ENCODE results near the gene GABRA4. TPM values are rescaled to one million over a fixed set of nuclear protein-coding genes. Genes with fewer than 3 reads are reported as not detected.

GABRA4 gene
- polyA plus RNA-seq, 10 donors: 0.05 to 0.76 (median 0.26) TPM; not detected in 6

- DNase-seq: peak in 2 of 3 donors; percentile 12 to 16
These were observed 61.4 kb downstream of the GABRA4 start for GRCh38 chr4:46931981-46932380.

GRCh38 chr4:46930891-46931290 lies 62.5 kb downstream of the GABRA4 start:
- DNase-seq: no peak

DNA sequence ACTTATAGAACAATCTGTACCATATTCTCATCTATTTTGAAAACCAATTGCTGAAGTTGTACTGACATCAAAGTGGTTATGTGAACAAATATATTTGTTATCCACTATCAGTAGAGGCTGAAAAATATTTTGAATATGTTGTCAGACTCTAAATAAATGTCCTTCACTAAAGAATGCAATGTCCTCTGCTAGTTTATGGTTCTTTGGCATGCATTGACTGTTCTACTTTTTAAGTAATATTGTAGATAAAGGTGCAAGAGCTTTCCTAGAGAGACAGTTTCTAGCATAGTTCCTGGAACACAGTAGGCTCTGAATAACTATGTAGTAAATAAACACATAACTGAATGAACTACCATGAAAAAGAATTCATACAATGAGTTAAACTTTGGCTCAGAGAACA lies 66.2 kb downstream of the GABRA4 start:
- no peak for DNase-seq

DNA sequence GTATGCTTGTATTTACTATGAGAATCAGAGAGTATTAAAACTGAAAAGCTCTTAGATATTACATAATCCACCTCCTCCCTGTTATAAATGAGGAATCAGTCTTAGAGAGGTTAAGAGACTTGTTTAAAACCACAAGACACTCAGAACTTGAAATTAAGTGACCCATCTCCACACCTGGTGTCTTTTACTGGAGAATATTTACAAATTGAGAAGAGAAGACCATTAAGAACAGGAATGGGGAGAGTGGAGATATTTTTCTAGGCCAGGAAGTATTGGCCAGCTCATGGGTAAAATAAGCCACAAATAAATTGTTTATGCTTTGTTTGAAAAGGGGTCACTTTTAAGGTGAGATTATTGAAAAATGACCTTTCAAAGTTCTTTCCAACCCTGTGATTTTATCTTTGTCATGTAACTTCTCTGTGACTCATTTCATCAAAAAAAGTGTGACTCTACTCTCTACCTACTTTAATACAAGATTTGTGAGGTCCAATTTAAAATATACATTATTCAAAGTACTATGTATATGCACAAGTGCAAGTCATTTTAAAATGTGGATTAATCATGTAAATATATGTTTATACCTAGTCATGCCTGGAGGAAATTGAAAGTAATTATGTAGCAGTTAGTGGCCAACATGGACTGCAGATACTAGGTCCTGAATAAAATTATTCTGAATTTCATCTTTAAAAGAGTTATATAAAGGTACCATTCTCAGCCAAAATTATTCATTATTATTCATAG lies 68.4 kb downstream of the GABRA4 start:
- no peak for DNase-seq

- DNase-seq: no peak
These were observed 71.2 kb downstream of the GABRA4 start for GRCh38 chr4:46922205-46922604.

DNA sequence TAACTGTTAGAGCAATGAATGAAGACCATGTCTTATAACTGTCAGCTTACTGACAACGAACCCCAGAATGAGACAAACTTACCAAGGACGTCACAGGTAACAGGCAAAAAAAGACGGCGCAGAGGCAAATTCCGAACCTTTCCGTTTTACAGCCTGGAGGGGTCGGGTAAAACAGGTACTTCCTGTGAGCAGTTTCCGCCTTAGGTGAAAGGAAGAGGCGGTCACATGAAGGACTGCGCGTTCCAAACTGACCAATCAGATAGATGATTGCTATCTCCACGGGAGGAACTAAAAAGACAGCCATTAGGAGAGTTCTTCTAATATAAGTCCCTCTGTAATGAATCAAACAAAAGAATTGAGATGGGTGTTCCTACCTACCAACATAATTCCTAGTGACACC lies 84.3 kb downstream of the GABRA4 start, which contains the start of gene COX7B2:
Gene COX7B2 (minus strand): TSS at position 168 of the 400 bp plus-strand sequence. CDS start 174,053 bp downstream, outside the sequence.
- DNase-seq: no peak

- DNase-seq: no peak
These were observed 85.2 kb downstream of the GABRA4 start for GRCh38 chr4:46908148-46908547.

- no peak for DNase-seq
These were observed 93.3 kb downstream of the GABRA4 start for GRCh38 chr4:46900082-46900481.

DNA sequence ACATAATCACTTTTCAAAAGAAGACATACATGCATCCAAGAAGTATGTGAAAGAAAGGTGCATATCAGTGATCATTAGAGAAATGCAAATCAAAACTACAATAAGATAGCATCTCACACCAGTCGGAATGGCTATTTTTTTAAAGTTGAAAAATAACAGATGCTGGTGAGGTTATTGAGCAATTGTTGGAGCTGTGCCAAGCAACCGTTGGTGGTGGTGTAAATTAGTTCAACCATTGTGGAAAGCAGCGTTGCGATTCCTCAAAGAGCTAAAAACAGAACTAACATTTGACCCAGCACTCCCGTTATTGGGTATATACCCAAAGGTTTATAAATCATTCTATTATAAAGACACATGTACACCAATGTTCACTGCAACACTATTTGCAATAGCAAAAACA lies 98.6 kb downstream of the GABRA4 start:
- no peak for DNase-seq

- DNase-seq: peak in 2 of 3 donors; percentile 1 to 11
These were observed 103.3 kb downstream of the GABRA4 start for GRCh38 chr4:46890056-46890455.

GRCh38 chr4:46889410-46889809 lies 104.0 kb downstream of the GABRA4 start:
- no peak for DNase-seq

- peak in 1 of 3 donors; percentile 8 for DNase-seq
These were observed 106.7 kb downstream of the GABRA4 start for GRCh38 chr4:46886711-46887110.

GRCh38 chr4:46878641-46879040 lies 114.7 kb downstream of the GABRA4 start:
- no peak for DNase-seq

DNA sequence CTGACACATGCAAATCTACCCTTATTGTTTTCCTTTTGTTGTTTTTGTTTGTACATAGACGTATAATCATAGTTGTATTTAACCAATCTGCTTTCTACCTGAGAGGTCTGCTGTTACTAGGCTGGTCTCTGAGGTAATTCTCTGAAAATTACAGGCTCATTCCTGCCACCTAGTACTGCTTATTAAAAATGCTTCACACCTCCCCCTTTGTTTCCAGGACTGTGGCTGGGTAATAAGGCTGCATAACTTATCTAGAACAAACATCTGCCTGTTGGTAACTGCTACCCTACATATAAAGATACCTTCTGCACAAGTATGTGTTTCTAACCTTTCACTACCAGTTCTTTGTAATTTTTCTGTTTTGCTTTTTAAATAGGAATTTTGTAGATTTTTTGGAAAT lies 118.6 kb downstream of the GABRA4 start:
- DNase-seq: no peak

DNA sequence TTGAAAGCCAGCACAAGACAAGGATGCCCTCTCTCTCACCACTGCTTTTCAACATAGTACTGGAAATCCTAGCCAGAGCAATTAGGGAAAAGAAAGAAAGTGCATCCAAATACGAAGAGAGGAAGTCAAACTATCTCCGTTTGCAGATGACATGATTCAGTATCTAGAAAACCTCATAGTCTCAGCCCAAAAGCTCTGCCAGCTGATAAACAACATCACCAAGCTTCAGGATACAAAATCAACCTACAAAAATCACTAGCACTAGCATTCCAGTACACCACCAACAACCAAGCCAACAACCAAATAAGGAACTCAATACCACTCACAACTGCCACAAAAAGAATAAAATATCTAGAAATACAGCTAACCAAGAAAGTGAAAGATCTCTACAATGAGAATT lies 123.0 kb downstream of the GABRA4 start:
- DNase-seq: no peak

Other genes starting within 250 kb of the GABRA4 start
- gene COX7B2, start 84.3 kb downstream of the GABRA4 start, polyA plus RNA-seq (ENCODE audit: insufficient read length in 10 of 10): not detected
- gene GABRB1, start 38.0 kb upstream of the GABRA4 start, polyA plus RNA-seq (ENCODE audit: insufficient read length in 10 of 10): under 1 TPM in 2 of 10 donors, not detected in 8; 0.44 to 0.54 TPM